Endothelial cell of umbilical vein (primary cell): Measurements from ENCODE around the gene HS3ST3B1. TPM values are rescaled to one million over a fixed set of nuclear protein-coding genes. Genes with fewer than 3 reads are reported as not detected.

Source experiments
- BruUV-seq: library from RNA; stranded (reverse); fragments of 400-500 nt; replicated peaks from 2 replicates; lab custom pipeline; 2021; lab: Mats Ljungman, UMichigan
- CTCF ChIA-PET: fragments of 300-600, 350-600 bp; sonication (Branson Sonifier 250); formaldehyde crosslinking; loops from one replicate; lab custom pipeline; 2021; ENCODE audit warnings: antibody characterized with exemption, inconsistent platforms; lab: Charles Lee
- POLR2A ChIA-PET: fragments of 300-600, 350-600 bp; sonication (Branson Sonifier 250); formaldehyde crosslinking; loops from one replicate; lab custom pipeline; 2021; ENCODE audit warnings: antibody characterized with exemption, inconsistent platforms; lab: Charles Lee
- DNase-seq: peaks from one replicate; pipeline ENCODE4 v3.0.0-alpha.2; 2011; ENCODE audit warnings: low read depth, low spot score
- FAIRE-seq: peaks from 2 replicates; lab custom pipeline; 2011; peaks lifted over from hg19 to GRCh38; lab: Jason Lieb, UNC
- H2AFZ ChIP-seq: 2 replicates; pipeline ENCODE4 v1.6.0; 2012; ENCODE audit warnings: low read depth, low read length, control low read depth, inconsistent platforms
- H3K27ac ChIP-seq: 2 replicates; pipeline ENCODE4 v1.5.1; 2011; ENCODE audit warnings: low read depth, mild to moderate bottlenecking, control low read depth, low read length, moderate library complexity; ENCODE audit not compliant: insufficient read depth
- H3K27me3 ChIP-seq, 2 experiments: 2 replicates each; pipeline versions ENCODE4 v1.6.0 to v1.6.1; 2011; ENCODE audit warnings: low read length in 2 of 2, mixed read lengths in 1 of 2; ENCODE audit not compliant: control insufficient read depth in 2 of 2, insufficient read depth in 2 of 2
- H3K36me3 ChIP-seq, 2 experiments: 2 replicates in 1 of 2; 3 replicates in 1 of 2; pipeline ENCODE4 v1.5.1; 2011; ENCODE audit warnings: low read length in 2 of 2, mild to moderate bottlenecking in 1 of 2, moderate library complexity in 1 of 2; ENCODE audit not compliant: control insufficient read depth in 2 of 2, insufficient read depth in 2 of 2; ENCODE audit errors: extremely low read depth in 1 of 2
- H3K4me1 ChIP-seq: 3 replicates; pipeline ENCODE4 v1.5.1; 2011; ENCODE audit warnings: mild to moderate bottlenecking, low read length; ENCODE audit not compliant: control insufficient read depth, insufficient read depth; ENCODE audit errors: extremely low read depth
- H3K4me2 ChIP-seq: 2 replicates; pipeline ENCODE4 v1.6.1; 2011; ENCODE audit warnings: low read length, control low read depth, mixed read lengths; ENCODE audit not compliant: insufficient read depth
- H3K4me3 ChIP-seq, 3 experiments: fragments of 200-600 bp in 1 of 3; sonication (generic), shearing (Covaris generic) in 1 of 3; replicated peaks in 1 of 3; 2 replicates each; pipeline ENCODE4 v1.5.1; 2011 to 2016; ENCODE audit warnings: control low read depth in 3 of 3, low read length in 3 of 3, mild to moderate bottlenecking in 2 of 3, inconsistent platforms in 1 of 3, low read depth in 1 of 3, moderate library complexity in 1 of 3; ENCODE audit not compliant: insufficient read depth in 1 of 3
- H3K79me2 ChIP-seq: 2 replicates; pipeline ENCODE4 v1.6.0; 2012; ENCODE audit warnings: low read length, inconsistent platforms; ENCODE audit not compliant: control insufficient read depth, insufficient read depth
- H3K9ac ChIP-seq: replicated peaks from 2 replicates; pipeline ENCODE3; 2011; ENCODE audit warnings: low read length, control low read depth; ENCODE audit not compliant: insufficient read depth; ENCODE audit errors: extremely low read depth
- H3K9me1 ChIP-seq: replicated peaks from 3 replicates; pipeline ENCODE4 v1.6.0; 2011; ENCODE audit warnings: mild to moderate bottlenecking, low read length; ENCODE audit not compliant: control insufficient read depth, insufficient read depth; ENCODE audit errors: extremely low read depth
- H3K9me3 ChIP-seq: replicated peaks from 2 replicates; pipeline ENCODE4 v1.5.1; 2012; ENCODE audit warnings: low read length, inconsistent platforms; ENCODE audit not compliant: control insufficient read depth, insufficient read depth
- H4K20me1 ChIP-seq: replicated peaks from 2 replicates; pipeline ENCODE3; 2011; ENCODE audit warnings: mild to moderate bottlenecking, low read length; ENCODE audit not compliant: control insufficient read depth, insufficient read depth; ENCODE audit errors: extremely low read depth
- CTCF ChIP-seq, 2 donors: IDR thresholded peaks; 1 replicate in 1 of 2; 2 replicates in 1 of 2; pipeline ENCODE4 v1.5.1; 2011; ENCODE audit warnings: low read length in 2 of 2, mild to moderate bottlenecking in 2 of 2, moderate library complexity in 2 of 2, control low read depth in 1 of 2, inconsistent platforms in 1 of 2, low read depth in 1 of 2; ENCODE audit not compliant: insufficient read depth in 1 of 2; ENCODE audit errors: extremely low read depth in 1 of 2
- EZH2 ChIP-seq: IDR thresholded peaks from 2 replicates; pipeline ENCODE4 v1.6.1; 2012; ENCODE audit warnings: borderline replicate concordance, low read depth, mild to moderate bottlenecking, moderate library complexity, low read length, inconsistent platforms; ENCODE audit not compliant: severe bottlenecking
- FOS ChIP-seq: IDR thresholded peaks from 2 replicates; pipeline ENCODE4 v1.6.1; 2011; ENCODE audit warnings: mild to moderate bottlenecking, low read length, moderate library complexity, borderline replicate concordance; ENCODE audit not compliant: insufficient read depth
- GATA2 ChIP-seq: IDR thresholded peaks from 2 replicates; pipeline ENCODE4 v1.7.0; 2011; ENCODE audit warnings: low read depth, mild to moderate bottlenecking, moderate library complexity, mixed read lengths, low read length; ENCODE audit not compliant: insufficient read length, insufficient read depth
- JUN ChIP-seq: IDR thresholded peaks from 2 replicates; pipeline ENCODE4 v1.6.1; 2011; ENCODE audit warnings: borderline replicate concordance, low read depth; ENCODE audit not compliant: insufficient read length, insufficient read depth
- MAX ChIP-seq: IDR thresholded peaks from 2 replicates; pipeline ENCODE4 v1.6.1; 2011; ENCODE audit not compliant: insufficient read depth, insufficient read length
- POLR2A ChIP-seq: IDR thresholded peaks from 2 replicates; pipeline ENCODE4 v1.6.1; 2012; ENCODE audit warnings: low read depth, mild to moderate bottlenecking, control low read depth, low read length
- dilution Hi-C: fragments of 300-500 bp; cut with MboI; formaldehyde crosslinking; loops from one replicate; pipeline ENCODE4 v1.15.0; 2019; ENCODE audit warnings: low sequenced_read_pairs; ENCODE audit not compliant: extremely low pct_ligation_motif_present
- intact Hi-C: fragments of 100-400 bp; cut with micrococcal nuclease; formaldehyde crosslinking; loops from one replicate; pipeline ENCODE4 v1.10.0; 2022
- polyA plus RNA-seq, 4 experiments: library from polyadenylated mRNA; depleted of rRNA in 3 of 4; stranded (reverse) in 3 of 4; unstranded in 1 of 4; fragments of >200 nt; gene quantifications; 2 replicates each; pipeline versions ENCODE4 v1.2.1 to v1.2.3, GENCODE V29; 2011 to 2012; ENCODE audit warnings: missing spikeins in 1 of 4
- total RNA-seq: library from RNA; stranded (reverse); gene quantifications from 2 replicates; pipeline ENCODE4 v1.2.3, GENCODE V29; 2021

Gene HS3ST3B1
- total and polyA plus RNA-seq, 2 donors (not counting 3 experiments of a cell fraction or from before 2014, with no cell fraction given): not detected

- H3K9me1 ChIP-seq: no peaks in the 10 kb centered on the region
- intact Hi-C loops (no loop called here), dilution Hi-C loops (no loop called here)
- no peak overlapping the region for H3K27ac ChIP-seq
- H3K4me1 ChIP-seq: no peaks in the 10 kb centered on the region
- no peak overlapping the region for H3K4me3 ChIP-seq
- H3K9ac ChIP-seq: no peak overlapping the region
- ChIA-PET CTCF (interaction anchor here (0.7 kb wide), 1 partner anchor 8 kb away, joined by 5 read pairs; no protein-coding TSS in a partner anchor), POLR2A (no interaction called here)
- H3K79me2 ChIP-seq: no peaks in the 10 kb centered on the region
- FAIRE-seq (no peak), DNase-seq (no peak)
- no peak overlapping the region for H2AFZ ChIP-seq
- TF ChIP-seq FOS: no peak
- no peak for TF ChIP-seq EZH2
- TF ChIP-seq MAX: no peak
- TF ChIP-seq JUN: no peak
- TF ChIP-seq POLR2A: no peak
- no peak for TF ChIP-seq GATA2
- no peak for TF ChIP-seq CTCF (IDR thresholded peaks at IDR 0.05; ENCODE audit: extremely low read depth in 1 of 2, insufficient read depth in 1 of 2, low read depth in 1 of 2, low read length in 2 of 2)
- no peak overlapping the region for H3K4me2 ChIP-seq
- H3K36me3 ChIP-seq: no peaks in the 10 kb centered on the region
- no TSS peak for BruUV-seq
- H3K9me3 ChIP-seq: no peaks in the 10 kb centered on the region
- no peaks in the 10 kb centered on the region for H3K27me3 ChIP-seq
- no peaks in the 10 kb centered on the region for H4K20me1 ChIP-seq
Measured at GRCh38 chr17:14332331-14332730, 31.4 kb downstream of the HS3ST3B1 start.
